HEK293T (cell line): ENCODE measurements around the gene CHTOP.

Experiments
- BHLHE40 ChIP-seq: fragments of 450-650 bp; IDR thresholded peaks from 2 replicates; pipeline ENCODE4 v1.6.1; 2016; ENCODE audit warnings: mild to moderate bottlenecking, moderate library complexity, borderline replicate concordance
- FOXA1 ChIP-seq: fragments of 450-650 bp; IDR thresholded peaks from 2 replicates; pipeline ENCODE4 v1.6.1; 2016; ENCODE audit warnings: mild to moderate bottlenecking
- FOXK2 ChIP-seq: fragments of 450-650 bp; IDR thresholded peaks from 2 replicates; pipeline ENCODE4 v1.6.1; 2016; ENCODE audit warnings: mild to moderate bottlenecking
- FOXM1 ChIP-seq: fragments of 450-650 bp; IDR thresholded peaks from 2 replicates; pipeline ENCODE4 v1.6.1; 2017; ENCODE audit warnings: mild to moderate bottlenecking, borderline replicate concordance
- SP1 ChIP-seq: fragments of 450-650 bp; IDR thresholded peaks from 2 replicates; pipeline ENCODE4 v1.6.1; 2017

- TF ChIP-seq SP1 (no peak), FOXK2 (no peak), FOXM1 (no peak), BHLHE40 (no peak), FOXA1 (no peak)
Measured at GRCh38 chr1:153627715-153628626, 5.9 kb upstream of the CHTOP start, which contains the start of gene S100A1.
